Testis (tissue), 2 donors: ENCODE results near the gene EPB41L4A.

Experiments
- CTCF ChIP-seq, 3 experiments: fragments of 450-650 bp in 2 of 3; fragments of 200-600 bp in 1 of 3; sonication (generic) in 1 of 3; IDR thresholded peaks; one replicate each; pipeline ENCODE4 v1.5.1; 2016 to 2019; ENCODE audit warnings: antibody characterized with exemption in 3 of 3, mild to moderate bottlenecking in 2 of 3, moderate library complexity in 1 of 3
- POLR2A ChIP-seq: fragments of 450-650 bp; IDR thresholded peaks from one replicate; pipeline ENCODE4 v1.6.1; 2017; ENCODE audit warnings: antibody characterized with exemption, mild to moderate bottlenecking, moderate library complexity

DNA sequence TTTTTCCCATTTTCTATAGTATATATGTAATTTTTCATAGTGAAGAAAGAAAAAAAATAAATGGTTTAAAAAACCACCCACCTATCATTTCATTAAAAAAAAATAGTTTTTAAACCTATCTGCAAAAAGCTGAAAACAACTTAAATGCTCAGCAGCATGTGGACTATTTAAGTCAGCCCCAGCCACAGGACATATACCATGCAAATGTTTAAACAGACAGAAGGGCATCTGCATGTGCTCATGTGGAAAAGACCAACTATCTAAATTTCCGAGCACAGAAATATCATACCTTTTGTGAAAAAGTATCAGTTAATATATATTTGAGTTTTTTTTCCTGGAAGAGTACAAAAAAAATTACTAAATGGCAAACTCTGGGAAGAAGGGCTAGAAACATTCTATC is 143.4 kb downstream of the EPB41L4A start:
- TF ChIP-seq CTCF (IDR thresholded peaks at IDR 0.05) (no peak), POLR2A (no peak)
